ENCODE measurements around the gene TSPEAR.

The TSPEAR gene

DNA sequence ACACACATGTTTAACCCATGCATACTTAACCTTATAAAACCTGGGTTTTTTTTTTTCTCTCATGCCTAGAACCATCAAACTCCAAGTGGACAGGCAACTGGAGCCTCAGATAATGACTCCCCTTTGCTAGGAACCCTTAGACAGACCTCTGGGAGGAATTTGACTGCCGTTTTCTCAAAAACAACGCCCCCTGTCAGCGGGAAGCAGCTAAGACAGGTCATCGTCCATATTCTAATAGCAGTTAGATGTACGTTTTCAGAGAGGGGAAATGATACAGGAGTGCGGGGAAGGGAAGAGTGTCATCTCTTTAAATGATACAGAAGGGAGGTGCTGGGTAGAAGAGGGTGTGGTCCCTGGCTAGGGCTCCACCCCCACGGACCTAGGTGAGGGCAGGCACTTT lies 221.4 kb downstream of the TSPEAR start:
- Histone ChIP-seq H3K9ac (ENCODE audit: low read depth, low read length) (no peak overlapping the region), H3K36me3 (ENCODE audit: control insufficient read depth, insufficient read depth, low read length) (no peaks in the 10 kb centered on the region), H3K27me3 (ENCODE audit: control insufficient read depth, insufficient read depth, low read length) (no peaks in the 10 kb centered on the region), H3K27ac (ENCODE audit: low read depth, low read length) (no peak overlapping the region), H3K9me3 (ENCODE audit: control insufficient read depth, insufficient read depth, low read length) (peaks cover 18% of the 10 kb centered on the region), H3K4me1 (ENCODE audit: control insufficient read depth, insufficient read depth, low read length) (no peaks in the 10 kb centered on the region; the same call in 1 of the 2 replicates), H3K4me3 (ENCODE audit: low read depth, low read length) (no peak overlapping the region)

- Histone ChIP-seq H3K4me1 (ENCODE audit: control insufficient read depth, insufficient read depth, low read length) (no peaks in the 10 kb centered on the region; the same call in 1 of the 2 replicates), H3K4me3 (ENCODE audit: low read depth, low read length) (no peak overlapping the region), H3K9ac (ENCODE audit: low read depth, low read length) (no peak overlapping the region), H3K9me3 (ENCODE audit: control insufficient read depth, insufficient read depth, low read length) (peaks cover 13% of the 10 kb centered on the region), H3K27ac (ENCODE audit: low read depth, low read length) (no peak overlapping the region), H3K36me3 (ENCODE audit: control insufficient read depth, insufficient read depth, low read length) (no peaks in the 10 kb centered on the region), H3K27me3 (ENCODE audit: control insufficient read depth, insufficient read depth, low read length) (no peaks in the 10 kb centered on the region)
These were observed 223.5 kb downstream of the TSPEAR start for GRCh38 chr21:44487831-44488230.

- H3K36me3 ChIP-seq (ENCODE audit: control insufficient read depth, insufficient read depth, low read length), result no peaks in the 10 kb centered on the region
- H3K27ac ChIP-seq (ENCODE audit: low read depth, low read length), result no peak overlapping the region
- 0 out of 2 replicates have a peak overlapping the region, but pooled peaks have one; percentile 17 for H3K9ac ChIP-seq (ENCODE audit: low read depth, low read length)
- peak overlapping the region; percentile 56 for H3K4me3 ChIP-seq (ENCODE audit: low read depth, low read length)
- no peaks in the 10 kb centered on the region for H3K27me3 ChIP-seq (ENCODE audit: control insufficient read depth, insufficient read depth, low read length)
- H3K9me3 ChIP-seq (ENCODE audit: control insufficient read depth, insufficient read depth, low read length), result no peaks in the 10 kb centered on the region
- H3K4me1 ChIP-seq (ENCODE audit: control insufficient read depth, insufficient read depth, low read length), result no peaks in the 10 kb centered on the region; the same call in 1 of the 2 replicates
These were observed 225.1 kb downstream of the TSPEAR start for GRCh38 chr21:44486302-44486701.

- no peaks in the 10 kb centered on the region for H3K27me3 ChIP-seq (ENCODE audit: control insufficient read depth, insufficient read depth, low read length)
- H3K4me1 ChIP-seq (ENCODE audit: control insufficient read depth, insufficient read depth, low read length), result no peaks in the 10 kb centered on the region; the same call in 1 of the 2 replicates
- no peak overlapping the region for H3K27ac ChIP-seq (ENCODE audit: low read depth, low read length)
- no peaks in the 10 kb centered on the region for H3K9me3 ChIP-seq (ENCODE audit: control insufficient read depth, insufficient read depth, low read length)
- no peaks in the 10 kb centered on the region for H3K36me3 ChIP-seq (ENCODE audit: control insufficient read depth, insufficient read depth, low read length)
- peak overlapping the region; percentile 56 for H3K4me3 ChIP-seq (ENCODE audit: low read depth, low read length)
- 0 out of 2 replicates have a peak overlapping the region, but pooled peaks have one; percentile 17 for H3K9ac ChIP-seq (ENCODE audit: low read depth, low read length)
These were observed 225.6 kb downstream of the TSPEAR start for GRCh38 chr21:44485796-44486195.

DNA sequence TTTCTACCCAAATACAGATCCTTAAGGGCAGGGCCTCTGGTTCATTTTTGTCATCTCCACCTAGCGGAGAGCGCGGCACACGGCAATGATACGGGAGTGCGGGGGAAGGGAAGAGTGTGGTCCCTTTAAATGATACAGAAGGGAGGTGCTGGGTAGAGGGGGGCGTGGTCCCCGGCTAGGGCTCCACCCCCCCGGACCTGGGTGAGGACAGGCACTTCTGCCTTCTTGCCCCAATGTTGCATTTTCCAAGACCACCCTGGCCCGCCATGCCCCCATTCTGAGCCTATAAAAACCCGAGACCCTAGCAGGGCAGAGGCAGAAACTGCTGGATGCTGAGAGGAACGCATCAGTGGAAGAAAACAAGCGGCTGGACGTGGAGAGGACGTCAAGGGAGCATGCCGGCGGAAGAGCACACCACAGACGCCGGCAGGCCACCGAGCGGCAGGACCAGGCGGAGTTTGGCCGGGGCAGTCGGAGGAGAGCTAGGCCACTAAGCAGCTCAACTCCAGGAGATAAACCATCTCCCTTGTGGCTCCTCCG lies 226.0 kb downstream of the TSPEAR start:
- Histone ChIP-seq H3K27me3 (ENCODE audit: control insufficient read depth, insufficient read depth, low read length) (no peaks in the 10 kb centered on the region), H3K9ac (ENCODE audit: low read depth, low read length) (no peak overlapping the region), H3K27ac (ENCODE audit: low read depth, low read length) (no peak overlapping the region), H3K9me3 (ENCODE audit: control insufficient read depth, insufficient read depth, low read length) (no peaks in the 10 kb centered on the region), H3K36me3 (ENCODE audit: control insufficient read depth, insufficient read depth, low read length) (no peaks in the 10 kb centered on the region), H3K4me3 (ENCODE audit: low read depth, low read length) (peak overlapping the region; percentile 56), H3K4me1 (ENCODE audit: control insufficient read depth, insufficient read depth, low read length) (no peaks in the 10 kb centered on the region; the same call in 1 of the 2 replicates)

DNA sequence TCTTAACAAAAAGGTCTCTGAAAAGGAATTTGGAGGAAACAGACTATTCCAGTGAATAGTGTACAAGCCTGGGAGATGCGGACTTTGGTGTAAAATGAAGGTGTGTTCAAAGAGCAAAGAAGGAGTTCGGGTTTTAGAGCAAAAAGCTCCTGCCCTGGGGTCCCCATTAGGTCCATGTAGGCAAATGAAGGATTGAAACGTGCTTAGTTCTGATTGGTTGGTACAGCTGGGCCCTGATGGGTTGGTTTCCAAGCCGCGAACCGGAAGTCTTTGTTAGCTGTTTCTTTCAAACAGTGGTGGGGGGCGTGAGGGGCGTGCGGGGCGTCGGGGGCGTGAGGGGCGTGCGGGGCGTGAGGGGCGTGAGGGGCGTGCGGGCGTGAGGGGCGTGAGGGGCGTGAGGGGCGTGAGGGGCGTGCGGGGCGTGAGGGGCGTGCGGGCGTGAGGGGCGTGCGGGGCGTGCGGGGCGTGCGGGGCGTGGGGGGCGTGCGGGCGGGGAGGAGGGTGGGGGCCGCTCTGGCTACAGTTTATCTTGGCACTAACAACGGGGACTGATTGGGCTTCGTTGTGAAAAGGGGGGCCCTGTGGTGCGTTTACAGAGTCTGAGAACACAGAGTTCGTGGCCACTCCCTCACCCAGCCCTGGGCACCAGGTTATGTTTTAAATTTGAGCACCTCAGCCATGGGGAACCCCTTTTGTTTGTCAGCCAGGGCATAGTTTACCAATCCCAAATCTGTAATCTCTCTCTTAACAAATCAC lies 226.7 kb downstream of the TSPEAR start:
- Histone ChIP-seq H3K9ac (ENCODE audit: low read depth, low read length) (no peak overlapping the region), H3K27me3 (ENCODE audit: control insufficient read depth, insufficient read depth, low read length) (no peaks in the 10 kb centered on the region), H3K4me3 (ENCODE audit: low read depth, low read length) (no peak overlapping the region), H3K36me3 (ENCODE audit: control insufficient read depth, insufficient read depth, low read length) (no peaks in the 10 kb centered on the region), H3K27ac (ENCODE audit: low read depth, low read length) (no peak overlapping the region), H3K9me3 (ENCODE audit: control insufficient read depth, insufficient read depth, low read length) (no peaks in the 10 kb centered on the region), H3K4me1 (ENCODE audit: control insufficient read depth, insufficient read depth, low read length) (no peaks in the 10 kb centered on the region; the same call in 1 of the 2 replicates)

GRCh38 chr21:44483288-44484237 lies 227.8 kb downstream of the TSPEAR start:
- no peaks in the 10 kb centered on the region for H3K36me3 ChIP-seq (ENCODE audit: control insufficient read depth, insufficient read depth, low read length)
- H3K9me3 ChIP-seq (ENCODE audit: control insufficient read depth, insufficient read depth, low read length), result no peaks in the 10 kb centered on the region
- H3K9ac ChIP-seq (ENCODE audit: low read depth, low read length), result no peak overlapping the region
- no peak overlapping the region for H3K27ac ChIP-seq (ENCODE audit: low read depth, low read length)
- H3K4me1 ChIP-seq (ENCODE audit: control insufficient read depth, insufficient read depth, low read length), result no peaks in the 10 kb centered on the region; the same call in 1 of the 2 replicates
- H3K27me3 ChIP-seq (ENCODE audit: control insufficient read depth, insufficient read depth, low read length), result no peaks in the 10 kb centered on the region
- no peak overlapping the region for H3K4me3 ChIP-seq (ENCODE audit: low read depth, low read length)

GRCh38 chr21:44482581-44483287 lies 228.6 kb downstream of the TSPEAR start:
- Histone ChIP-seq H3K27ac (ENCODE audit: low read depth, low read length) (no peak overlapping the region), H3K4me3 (ENCODE audit: low read depth, low read length) (no peak overlapping the region), H3K27me3 (ENCODE audit: control insufficient read depth, insufficient read depth, low read length) (no peaks in the 10 kb centered on the region), H3K9ac (ENCODE audit: low read depth, low read length) (no peak overlapping the region), H3K9me3 (ENCODE audit: control insufficient read depth, insufficient read depth, low read length) (no peaks in the 10 kb centered on the region), H3K36me3 (ENCODE audit: control insufficient read depth, insufficient read depth, low read length) (no peaks in the 10 kb centered on the region), H3K4me1 (ENCODE audit: control insufficient read depth, insufficient read depth, low read length) (no peaks in the 10 kb centered on the region; the same call in 1 of the 2 replicates)

GRCh38 chr21:44480200-44481053 lies 230.9 kb downstream of the TSPEAR start:
- H3K9me3 ChIP-seq (ENCODE audit: control insufficient read depth, insufficient read depth, low read length), result no peaks in the 10 kb centered on the region
- H3K4me3 ChIP-seq (ENCODE audit: low read depth, low read length), result no peak overlapping the region
- H3K27ac ChIP-seq (ENCODE audit: low read depth, low read length), result no peak overlapping the region
- no peaks in the 10 kb centered on the region for H3K4me1 ChIP-seq (ENCODE audit: control insufficient read depth, insufficient read depth, low read length)
- H3K9ac ChIP-seq (ENCODE audit: low read depth, low read length), result no peak overlapping the region
- no peaks in the 10 kb centered on the region for H3K36me3 ChIP-seq (ENCODE audit: control insufficient read depth, insufficient read depth, low read length)
- no peaks in the 10 kb centered on the region for H3K27me3 ChIP-seq (ENCODE audit: control insufficient read depth, insufficient read depth, low read length)

All from HUES48 (cell line).